ENCODE measurements around the gene PYGM. TPM values are rescaled to one million over a fixed set of nuclear protein-coding genes. Genes with fewer than 3 reads are reported as not detected.
A peak's percentile ranks its signal among the peaks of the same experiment; 100 is the strongest.

PYGM gene
- total RNA-seq, 1 experiment from 2014 or later: 3.6 TPM

GRCh38 chr11:64744544-64745188, 15.1 kb downstream of the PYGM start:
- no peak overlapping the region for H2AK5ac ChIP-seq (ENCODE audit: insufficient read length, low read length)
- no peak overlapping the region for H2BK120ac ChIP-seq (ENCODE audit: low read depth, low read length, poor library complexity, severe bottlenecking)
- H2AFZ ChIP-seq (ENCODE audit: low read length): no peak overlapping the region
- TF ChIP-seq CTCF (conservative IDR thresholded peaks at IDR 0.05): no peak
- Mint-ChIP-seq H3K4me3 (peak overlapping the region; percentile 69 to 93; a peak in 4 of 5 replicates), H3K27ac (no peak overlapping the region), H3K27me3 (ENCODE audit: low read depth) (peaks cover 50% of the 10 kb centered on the region), H3K9me3 (no peaks in the 10 kb centered on the region), H3K4me1 (peaks cover 32 to 34% of the 10 kb centered on the region in 2 experiments), H3K36me3 (ENCODE audit: insufficient read depth in 1 of 3, low read depth in 3 of 3) (peaks cover 0 to 4% (median 0%) of the 10 kb centered on the region in 3 experiments; a peak in 1 of 7 replicates)
- H3T11ph ChIP-seq (ENCODE audit: low read length): no peak overlapping the region
- no peak overlapping the region for H3K14ac ChIP-seq (ENCODE audit: insufficient read depth, low read length)
- H3K18ac ChIP-seq (ENCODE audit: insufficient read length, low read depth, low read length): no peak overlapping the region
- H3K9me3 ChIP-seq (ENCODE audit: control insufficient read depth, low read depth, low read length): no peaks in the 10 kb centered on the region
- H3K27me3 ChIP-seq (ENCODE audit: insufficient read depth, low read length): peaks cover 1% of the 10 kb centered on the region; the same call in 1 of the 2 replicates
- no peaks in the 10 kb centered on the region for H4K20me1 ChIP-seq (ENCODE audit: control insufficient read depth, insufficient read depth, insufficient read length)
- no peak overlapping the region for H3K56ac ChIP-seq (ENCODE audit: insufficient read length, low read depth, low read length)
- no peak for DNase-seq
- no peak overlapping the region for H4K91ac ChIP-seq (ENCODE audit: insufficient read length, low read depth, low read length)
- H3K79me2 ChIP-seq (ENCODE audit: insufficient read depth, low read length): no peaks in the 10 kb centered on the region
- no peak overlapping the region for H3K4ac ChIP-seq (ENCODE audit: low read depth, low read length)
- H2BK12ac ChIP-seq (ENCODE audit: insufficient read length, low read depth, low read length): no peak overlapping the region
- H4K5ac ChIP-seq (ENCODE audit: insufficient read length, low read depth, low read length): no peak overlapping the region
- no peaks in the 10 kb centered on the region; the same call in 1 of the 2 replicates for H3K4me1 ChIP-seq (ENCODE audit: insufficient read depth, low read length)
- no peak overlapping the region for H3K9ac ChIP-seq (ENCODE audit: extremely low read depth, insufficient read length, low read length)
- peaks cover 43% of the 10 kb centered on the region for H3K23me2 ChIP-seq (ENCODE audit: insufficient read length, low read depth, low read length, poor library complexity, severe bottlenecking)
- no peak overlapping the region for H2BK5ac ChIP-seq (ENCODE audit: insufficient read length, low read length)
- no peaks in the 10 kb centered on the region for H3K79me1 ChIP-seq (ENCODE audit: insufficient read depth, low read depth, low read length, poor library complexity, severe bottlenecking)
- H2BK15ac ChIP-seq (ENCODE audit: low read depth, low read length): no peak overlapping the region
- H3K27ac ChIP-seq (ENCODE audit: insufficient read length, low read depth, low read length): no peak overlapping the region
- peak overlapping the region; percentile 91 for H3K4me2 ChIP-seq (ENCODE audit: insufficient read depth, insufficient read length, low read length)
- H2BK20ac ChIP-seq (ENCODE audit: low read depth, low read length, poor library complexity, severe bottlenecking): no peak overlapping the region
- no peak overlapping the region for H3K23ac ChIP-seq (ENCODE audit: insufficient read length, low read depth, low read length)
- no CpG with 5 or more reads among the region's 89 CpGs for WGBS (ENCODE audit: extremely low coverage, insufficient read length, low lambda C conversion rate)
- no peak overlapping the region for H4K8ac ChIP-seq (replicated peaks; ENCODE audit: insufficient read length, low read depth, low read length)

Data from H9 (cell line).